ENCODE results near the gene CLNK.
A peak's percentile ranks its signal among the peaks of the same experiment; 100 is the strongest.

CLNK gene

DNA sequence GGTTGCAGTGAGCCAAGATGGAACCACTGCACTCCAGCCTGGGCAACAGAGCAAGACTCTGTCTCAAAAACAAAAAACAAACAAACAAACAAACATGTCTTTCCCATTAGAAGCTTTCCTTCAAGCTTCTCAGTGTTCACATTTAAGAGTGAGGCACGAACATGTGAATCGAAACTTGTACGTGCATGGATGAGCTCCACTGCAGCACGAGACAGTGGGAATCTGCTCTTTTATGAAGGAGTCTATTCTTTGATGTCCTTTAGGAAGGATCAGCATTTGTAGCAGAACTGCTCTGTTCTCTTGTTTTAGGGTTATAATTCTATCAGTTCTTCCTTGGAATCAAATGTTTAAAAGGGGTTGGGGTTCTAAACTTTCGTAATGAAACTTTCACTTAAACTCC, 204.0 kb downstream of the CLNK start:
- H3K4me3 ChIP-seq (replicated peaks in 1 of 2; ENCODE audit: low read depth in 2 of 2, low read length in 2 of 2): no peak overlapping the region
- TF ChIP-seq, protein P1, sequence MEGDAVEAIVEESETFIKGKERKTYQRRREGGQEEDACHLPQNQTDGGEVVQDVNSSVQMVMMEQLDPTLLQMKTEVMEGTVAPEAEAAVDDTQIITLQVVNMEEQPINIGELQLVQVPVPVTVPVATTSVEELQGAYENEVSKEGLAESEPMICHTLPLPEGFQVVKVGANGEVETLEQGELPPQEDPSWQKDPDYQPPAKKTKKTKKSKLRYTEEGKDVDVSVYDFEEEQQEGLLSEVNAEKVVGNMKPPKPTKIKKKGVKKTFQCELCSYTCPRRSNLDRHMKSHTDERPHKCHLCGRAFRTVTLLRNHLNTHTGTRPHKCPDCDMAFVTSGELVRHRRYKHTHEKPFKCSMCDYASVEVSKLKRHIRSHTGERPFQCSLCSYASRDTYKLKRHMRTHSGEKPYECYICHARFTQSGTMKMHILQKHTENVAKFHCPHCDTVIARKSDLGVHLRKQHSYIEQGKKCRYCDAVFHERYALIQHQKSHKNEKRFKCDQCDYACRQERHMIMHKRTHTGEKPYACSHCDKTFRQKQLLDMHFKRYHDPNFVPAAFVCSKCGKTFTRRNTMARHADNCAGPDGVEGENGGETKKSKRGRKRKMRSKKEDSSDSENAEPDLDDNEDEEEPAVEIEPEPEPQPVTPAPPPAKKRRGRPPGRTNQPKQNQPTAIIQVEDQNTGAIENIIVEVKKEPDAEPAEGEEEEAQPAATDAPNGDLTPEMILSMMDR (IDR thresholded peaks at IDR 0.05; ENCODE audit: low read depth, low read length): no peak
- DNase-seq (ENCODE audit: low read depth in 2 of 2): no peak

DNA sequence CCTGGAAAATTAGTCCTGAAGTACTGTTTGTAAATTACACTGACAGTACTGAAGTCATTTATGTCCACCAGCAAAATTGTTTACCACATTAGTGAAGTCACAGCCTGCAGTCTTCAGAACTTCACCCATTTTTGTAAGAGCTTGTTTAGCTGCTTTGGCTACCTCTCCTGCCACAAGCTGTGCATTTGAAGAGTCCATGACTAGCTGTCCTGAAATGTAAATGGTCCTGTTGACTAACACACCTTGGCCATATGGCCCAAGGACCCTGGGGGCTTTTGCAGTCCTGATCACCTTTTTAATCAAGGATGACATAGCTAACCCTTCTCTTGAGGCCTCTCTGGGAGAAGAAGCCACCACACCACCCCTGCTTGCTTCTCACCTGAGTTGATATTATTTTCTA, 205.9 kb downstream of the CLNK start:
- TF ChIP-seq, protein P1 (IDR thresholded peaks at IDR 0.05; ENCODE audit: low read depth, low read length): no peak
- DNase-seq (ENCODE audit: low read depth in 2 of 2): no peak
- no peak overlapping the region for H3K4me3 ChIP-seq (replicated peaks in 1 of 2; ENCODE audit: low read depth in 2 of 2, low read length in 2 of 2)

DNA sequence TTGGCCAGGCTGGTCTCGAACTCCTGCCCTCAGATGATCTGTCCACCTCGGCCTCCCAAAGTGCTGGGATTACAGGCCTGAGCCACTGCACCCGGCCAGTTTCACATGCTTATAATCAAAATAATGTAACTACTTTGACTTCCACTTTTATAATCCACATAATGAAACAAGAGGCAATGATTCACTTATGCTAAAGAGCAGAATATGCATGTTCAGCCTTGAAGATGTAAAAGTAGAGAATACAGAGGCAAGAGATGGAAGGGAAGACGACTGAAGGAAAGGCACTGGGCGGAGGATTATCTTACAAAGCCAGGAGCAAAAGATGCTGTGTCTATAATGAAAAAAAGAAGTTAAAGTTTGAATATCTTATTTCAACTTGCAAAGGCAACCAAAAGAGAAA, 214.1 kb downstream of the CLNK start:
- no peak overlapping the region for H3K4me3 ChIP-seq (replicated peaks in 1 of 2; ENCODE audit: low read depth in 2 of 2, low read length in 2 of 2)
- DNase-seq (ENCODE audit: low read depth in 2 of 2): no peak
- TF ChIP-seq, protein P1 (IDR thresholded peaks at IDR 0.05; ENCODE audit: low read depth, low read length): no peak

DNA sequence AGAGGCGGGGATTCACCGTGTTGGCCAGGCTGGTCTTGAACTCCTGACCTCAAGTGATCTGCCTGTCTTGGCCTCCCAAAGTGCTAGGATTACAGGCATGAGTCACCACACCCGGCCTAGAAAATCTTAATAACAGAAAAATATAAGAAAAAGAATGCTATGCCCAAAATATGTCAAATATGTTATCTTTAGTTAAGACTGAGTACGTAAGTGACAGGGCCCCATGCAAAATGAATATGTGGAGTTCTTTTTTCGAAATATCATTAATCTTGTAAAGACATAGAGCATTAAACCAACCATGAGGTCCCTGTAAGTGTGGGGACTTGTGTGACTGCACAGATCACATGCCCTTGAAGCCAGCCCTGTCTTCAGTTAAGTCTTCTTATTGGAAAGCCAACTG, 218.4 kb downstream of the CLNK start:
- TF ChIP-seq, protein P1 (IDR thresholded peaks at IDR 0.05; ENCODE audit: low read depth, low read length): no peak
- DNase-seq (ENCODE audit: low read depth in 2 of 2): no peak
- no peak overlapping the region for H3K4me3 ChIP-seq (replicated peaks in 1 of 2; ENCODE audit: low read depth in 2 of 2, low read length in 2 of 2)

DNA sequence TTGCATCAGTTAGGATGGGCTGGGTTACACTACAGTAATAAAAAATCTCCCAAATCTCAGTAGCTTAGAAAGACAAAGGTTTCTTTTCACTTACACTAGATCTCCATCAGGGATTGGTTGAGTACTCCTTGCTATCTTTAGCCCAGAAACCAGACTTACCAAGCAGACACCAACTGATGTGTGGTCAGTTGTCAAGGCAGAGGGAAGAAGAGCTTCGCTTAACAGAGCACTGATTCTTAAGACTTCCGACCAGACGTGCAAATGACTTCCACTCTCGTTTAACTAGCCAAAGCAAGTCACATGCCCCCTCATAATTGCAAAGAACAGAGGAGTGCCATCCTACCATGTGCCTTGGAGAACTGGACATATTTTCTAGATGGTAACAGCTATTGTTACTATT, 221.7 kb downstream of the CLNK start:
- no peak for DNase-seq (ENCODE audit: low read depth in 2 of 2)
- H3K4me3 ChIP-seq (replicated peaks in 1 of 2; ENCODE audit: low read depth in 2 of 2, low read length in 2 of 2): no peak overlapping the region
- TF ChIP-seq, protein P1 (IDR thresholded peaks at IDR 0.05; ENCODE audit: low read depth, low read length): no peak

DNA sequence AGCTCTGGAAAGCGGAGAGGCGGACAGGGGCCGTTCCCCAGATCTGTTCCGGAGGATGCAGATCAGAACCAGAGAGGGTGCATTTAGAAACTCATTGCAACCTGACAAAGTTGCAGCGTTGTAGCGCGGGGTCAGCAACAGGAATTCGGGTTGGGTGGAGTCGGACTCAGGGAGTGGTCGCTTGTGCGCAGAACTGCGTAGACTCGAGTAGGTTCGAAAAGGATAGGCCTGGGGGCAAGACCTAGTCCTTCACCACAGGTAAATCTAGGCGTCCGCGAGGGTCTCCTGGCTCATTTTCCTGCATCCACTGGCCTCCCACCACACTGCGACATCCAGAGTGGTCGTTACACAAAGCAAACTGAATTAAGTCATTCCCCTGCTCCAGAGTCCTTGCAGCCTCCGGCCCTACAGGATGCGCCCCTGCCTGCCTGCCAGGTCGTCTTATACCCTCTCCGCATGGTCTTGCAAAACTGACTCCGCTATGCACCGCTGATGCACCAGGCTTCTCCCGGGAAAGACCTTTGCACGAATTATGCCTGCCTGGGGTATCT, 222.6 kb downstream of the CLNK start:
- TF ChIP-seq, protein P1 (IDR thresholded peaks at IDR 0.05; ENCODE audit: low read depth, low read length): no peak
- peak overlapping the region; percentile 45 to 53 for H3K4me3 ChIP-seq (replicated peaks in 1 of 2; ENCODE audit: low read depth in 2 of 2, low read length in 2 of 2)

More for the DNA sequence above, 222.6 kb downstream of the CLNK start:
- no peak for DNase-seq (ENCODE audit: low read depth in 2 of 2)
